ENCODE results near the gene NOTCH1.

DNA sequence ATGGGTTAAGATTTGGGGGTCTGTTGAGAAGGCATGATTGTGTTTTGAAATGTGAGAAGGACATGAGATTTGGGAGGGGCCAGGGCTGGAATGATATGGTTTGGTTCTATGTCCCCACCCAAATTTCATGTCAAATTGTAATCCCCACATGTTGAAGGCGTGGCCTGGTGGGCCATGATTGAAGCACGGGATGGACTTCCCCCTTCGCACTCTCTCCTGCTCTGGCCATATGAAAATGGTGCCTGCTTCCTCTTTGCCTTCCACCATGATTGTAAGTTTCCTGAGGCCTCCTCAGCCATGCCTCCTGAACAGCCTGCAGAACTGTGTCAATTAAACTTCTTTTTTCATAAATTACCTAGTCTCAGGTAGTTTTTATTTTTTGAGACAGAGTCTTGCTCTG, 14.7 kb upstream of the NOTCH1 start:
- no peak for TF ChIP-seq ESRRA (CRISPR knock-in tag; IDR thresholded peaks at IDR 0.05; ENCODE audit: borderline replicate concordance)
- TF ChIP-seq, protein P1, sequence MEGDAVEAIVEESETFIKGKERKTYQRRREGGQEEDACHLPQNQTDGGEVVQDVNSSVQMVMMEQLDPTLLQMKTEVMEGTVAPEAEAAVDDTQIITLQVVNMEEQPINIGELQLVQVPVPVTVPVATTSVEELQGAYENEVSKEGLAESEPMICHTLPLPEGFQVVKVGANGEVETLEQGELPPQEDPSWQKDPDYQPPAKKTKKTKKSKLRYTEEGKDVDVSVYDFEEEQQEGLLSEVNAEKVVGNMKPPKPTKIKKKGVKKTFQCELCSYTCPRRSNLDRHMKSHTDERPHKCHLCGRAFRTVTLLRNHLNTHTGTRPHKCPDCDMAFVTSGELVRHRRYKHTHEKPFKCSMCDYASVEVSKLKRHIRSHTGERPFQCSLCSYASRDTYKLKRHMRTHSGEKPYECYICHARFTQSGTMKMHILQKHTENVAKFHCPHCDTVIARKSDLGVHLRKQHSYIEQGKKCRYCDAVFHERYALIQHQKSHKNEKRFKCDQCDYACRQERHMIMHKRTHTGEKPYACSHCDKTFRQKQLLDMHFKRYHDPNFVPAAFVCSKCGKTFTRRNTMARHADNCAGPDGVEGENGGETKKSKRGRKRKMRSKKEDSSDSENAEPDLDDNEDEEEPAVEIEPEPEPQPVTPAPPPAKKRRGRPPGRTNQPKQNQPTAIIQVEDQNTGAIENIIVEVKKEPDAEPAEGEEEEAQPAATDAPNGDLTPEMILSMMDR (IDR thresholded peaks at IDR 0.05), result no peak
- TF ChIP-seq, protein P2, sequence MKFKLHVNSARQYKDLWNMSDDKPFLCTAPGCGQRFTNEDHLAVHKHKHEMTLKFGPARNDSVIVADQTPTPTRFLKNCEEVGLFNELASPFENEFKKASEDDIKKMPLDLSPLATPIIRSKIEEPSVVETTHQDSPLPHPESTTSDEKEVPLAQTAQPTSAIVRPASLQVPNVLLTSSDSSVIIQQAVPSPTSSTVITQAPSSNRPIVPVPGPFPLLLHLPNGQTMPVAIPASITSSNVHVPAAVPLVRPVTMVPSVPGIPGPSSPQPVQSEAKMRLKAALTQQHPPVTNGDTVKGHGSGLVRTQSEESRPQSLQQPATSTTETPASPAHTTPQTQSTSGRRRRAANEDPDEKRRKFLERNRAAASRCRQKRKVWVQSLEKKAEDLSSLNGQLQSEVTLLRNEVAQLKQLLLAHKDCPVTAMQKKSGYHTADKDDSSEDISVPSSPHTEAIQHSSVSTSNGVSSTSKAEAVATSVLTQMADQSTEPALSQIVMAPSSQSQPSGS (CRISPR knock-in tag; IDR thresholded peaks at IDR 0.05; ENCODE audit: borderline replicate concordance, low read depth), result no peak
- TF ChIP-seq, protein P3, sequence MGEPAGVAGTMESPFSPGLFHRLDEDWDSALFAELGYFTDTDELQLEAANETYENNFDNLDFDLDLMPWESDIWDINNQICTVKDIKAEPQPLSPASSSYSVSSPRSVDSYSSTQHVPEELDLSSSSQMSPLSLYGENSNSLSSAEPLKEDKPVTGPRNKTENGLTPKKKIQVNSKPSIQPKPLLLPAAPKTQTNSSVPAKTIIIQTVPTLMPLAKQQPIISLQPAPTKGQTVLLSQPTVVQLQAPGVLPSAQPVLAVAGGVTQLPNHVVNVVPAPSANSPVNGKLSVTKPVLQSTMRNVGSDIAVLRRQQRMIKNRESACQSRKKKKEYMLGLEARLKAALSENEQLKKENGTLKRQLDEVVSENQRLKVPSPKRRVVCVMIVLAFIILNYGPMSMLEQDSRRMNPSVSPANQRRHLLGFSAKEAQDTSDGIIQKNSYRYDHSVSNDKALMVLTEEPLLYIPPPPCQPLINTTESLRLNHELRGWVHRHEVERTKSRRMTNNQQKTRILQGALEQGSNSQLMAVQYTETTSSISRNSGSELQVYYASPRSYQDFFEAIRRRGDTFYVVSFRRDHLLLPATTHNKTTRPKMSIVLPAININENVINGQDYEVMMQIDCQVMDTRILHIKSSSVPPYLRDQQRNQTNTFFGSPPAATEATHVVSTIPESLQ (CRISPR knock-in tag; IDR thresholded peaks at IDR 0.05), result no peak
- TF ChIP-seq, protein P4, sequence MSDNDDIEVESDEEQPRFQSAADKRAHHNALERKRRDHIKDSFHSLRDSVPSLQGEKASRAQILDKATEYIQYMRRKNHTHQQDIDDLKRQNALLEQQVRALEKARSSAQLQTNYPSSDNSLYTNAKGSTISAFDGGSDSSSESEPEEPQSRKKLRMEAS (CRISPR knock-in tag; IDR thresholded peaks at IDR 0.05), result no peak
- TF ChIP-seq ZNF232 (CRISPR knock-in tag; IDR thresholded peaks at IDR 0.05), result no peak
- TF ChIP-seq FOXJ3 (CRISPR knock-in tag; IDR thresholded peaks at IDR 0.05; ENCODE audit: borderline replicate concordance), result no peak
- no peak for TF ChIP-seq NR3C1 (CRISPR knock-in tag; conservative IDR thresholded peaks at IDR 0.05; ENCODE audit: low read depth)
- no peak for TF ChIP-seq TEAD4 (CRISPR knock-in tag; IDR thresholded peaks at IDR 0.05)
- no peak for TF ChIP-seq JUN (CRISPR knock-in tag; IDR thresholded peaks at IDR 0.05)
- no peak for TF ChIP-seq NFYB (CRISPR knock-in tag; conservative IDR thresholded peaks at IDR 0.05; ENCODE audit: low read depth)
- TF ChIP-seq, protein P5, sequence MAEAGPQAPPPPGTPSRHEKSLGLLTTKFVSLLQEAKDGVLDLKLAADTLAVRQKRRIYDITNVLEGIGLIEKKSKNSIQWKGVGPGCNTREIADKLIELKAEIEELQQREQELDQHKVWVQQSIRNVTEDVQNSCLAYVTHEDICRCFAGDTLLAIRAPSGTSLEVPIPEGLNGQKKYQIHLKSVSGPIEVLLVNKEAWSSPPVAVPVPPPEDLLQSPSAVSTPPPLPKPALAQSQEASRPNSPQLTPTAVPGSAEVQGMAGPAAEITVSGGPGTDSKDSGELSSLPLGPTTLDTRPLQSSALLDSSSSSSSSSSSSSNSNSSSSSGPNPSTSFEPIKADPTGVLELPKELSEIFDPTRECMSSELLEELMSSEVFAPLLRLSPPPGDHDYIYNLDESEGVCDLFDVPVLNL (CRISPR knock-in tag; IDR thresholded peaks at IDR 0.05; ENCODE audit: borderline replicate concordance, low read depth), result no peak
- TF ChIP-seq NFE2L1 (CRISPR knock-in tag; IDR thresholded peaks at IDR 0.05), result no peak

All from WTC11 (cell line).